GM19467 (cell line): ENCODE results near the gene NFKBIA.
"Not testable (repeated sequence)": the region's sequence is repeated elsewhere in the genome, so short reads cannot be mapped to it uniquely, and the experiment has no call there.

ENCODE experiments used
- ATAC-seq: cut with Tn5 transposase; IDR thresholded peaks from one replicate; pipeline ENCODE4 v1.9.1; 2021; ENCODE audit warnings: mild to moderate bottlenecking, moderate library complexity; ENCODE audit not compliant: unreplicated experiment

The NFKBIA gene

DNA sequence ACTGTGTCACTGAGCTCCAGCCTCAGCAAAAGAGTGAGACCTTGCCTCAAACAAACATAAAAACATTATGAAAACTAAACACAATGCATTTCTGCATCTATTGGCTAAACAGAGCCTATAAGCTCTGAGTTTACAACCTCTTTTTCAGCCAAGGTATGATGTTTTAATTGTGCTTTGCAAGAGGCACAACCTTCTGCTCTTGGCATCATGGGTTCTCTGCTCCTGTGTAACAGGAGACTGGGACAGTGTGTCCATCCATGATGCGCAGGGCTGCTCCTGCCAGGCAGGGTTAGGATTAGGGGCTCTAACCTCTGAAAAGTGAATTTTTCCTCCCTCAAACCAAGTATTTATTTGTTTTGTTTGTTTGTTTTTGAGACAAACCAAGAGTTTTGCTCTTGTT, 5.0 kb upstream of the NFKBIA start:
- ATAC-seq, result no peak

GRCh38 chr14:35408026-35408425, 3.5 kb upstream of the NFKBIA start:
- ATAC-seq, result no peak

DNA sequence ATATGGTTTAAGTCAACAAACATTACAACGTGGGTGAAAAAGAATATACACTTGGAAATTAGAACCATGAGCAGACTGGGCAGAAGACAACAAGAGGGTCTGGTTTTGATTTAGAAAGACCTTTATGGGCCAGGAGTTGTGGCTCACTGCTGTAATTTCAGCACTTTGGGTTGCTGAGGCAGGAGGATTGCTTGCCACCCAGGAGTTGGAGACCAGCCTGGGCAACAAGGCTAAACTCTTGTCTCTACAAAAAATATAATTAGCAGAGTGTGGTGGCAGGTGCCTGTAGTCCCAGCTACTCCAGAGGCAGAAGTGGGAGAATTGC, 2.7 kb upstream of the NFKBIA start:
- no peak for ATAC-seq

GRCh38 chr14:35406506-35407305, 2.2 kb upstream of the NFKBIA start:
- ATAC-seq, result no peak

- ATAC-seq, result no peak
These were observed 1.5 kb upstream of the NFKBIA start for GRCh38 chr14:35406090-35406489.

DNA sequence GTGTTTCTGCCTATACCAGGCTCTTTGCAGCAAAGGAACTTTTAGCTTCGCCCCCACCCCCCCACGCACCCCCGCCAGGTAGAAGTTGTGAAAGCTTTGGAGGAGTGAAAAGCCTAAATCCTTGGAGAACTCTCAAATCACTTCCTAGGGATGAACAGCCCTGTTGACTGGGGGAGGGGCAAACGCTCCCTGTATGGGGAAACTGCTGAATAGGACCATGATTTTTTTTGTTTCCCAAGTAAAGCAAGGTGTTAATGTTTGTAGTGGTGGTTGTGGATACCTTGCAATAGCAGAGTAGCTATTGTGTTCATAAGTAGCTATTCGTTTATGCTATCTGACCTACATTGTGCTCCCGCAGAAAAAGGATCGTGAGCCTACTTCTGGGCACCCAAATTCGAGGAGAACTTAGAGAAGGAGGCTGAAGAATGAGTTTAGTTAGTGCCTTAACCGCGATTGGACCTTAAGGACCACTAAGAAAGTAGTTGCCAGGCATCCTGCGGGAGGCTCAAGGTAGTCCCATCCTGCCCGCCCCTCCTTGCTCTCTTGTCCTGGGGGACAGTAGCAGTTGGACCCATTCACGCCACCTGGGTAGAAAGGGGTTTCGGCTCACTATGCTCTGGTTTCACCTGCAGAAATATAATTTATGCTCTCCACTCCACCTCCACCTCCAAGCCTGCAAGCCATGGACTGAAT, 901 bp upstream of the NFKBIA start:
- ATAC-seq, result no peak

DNA sequence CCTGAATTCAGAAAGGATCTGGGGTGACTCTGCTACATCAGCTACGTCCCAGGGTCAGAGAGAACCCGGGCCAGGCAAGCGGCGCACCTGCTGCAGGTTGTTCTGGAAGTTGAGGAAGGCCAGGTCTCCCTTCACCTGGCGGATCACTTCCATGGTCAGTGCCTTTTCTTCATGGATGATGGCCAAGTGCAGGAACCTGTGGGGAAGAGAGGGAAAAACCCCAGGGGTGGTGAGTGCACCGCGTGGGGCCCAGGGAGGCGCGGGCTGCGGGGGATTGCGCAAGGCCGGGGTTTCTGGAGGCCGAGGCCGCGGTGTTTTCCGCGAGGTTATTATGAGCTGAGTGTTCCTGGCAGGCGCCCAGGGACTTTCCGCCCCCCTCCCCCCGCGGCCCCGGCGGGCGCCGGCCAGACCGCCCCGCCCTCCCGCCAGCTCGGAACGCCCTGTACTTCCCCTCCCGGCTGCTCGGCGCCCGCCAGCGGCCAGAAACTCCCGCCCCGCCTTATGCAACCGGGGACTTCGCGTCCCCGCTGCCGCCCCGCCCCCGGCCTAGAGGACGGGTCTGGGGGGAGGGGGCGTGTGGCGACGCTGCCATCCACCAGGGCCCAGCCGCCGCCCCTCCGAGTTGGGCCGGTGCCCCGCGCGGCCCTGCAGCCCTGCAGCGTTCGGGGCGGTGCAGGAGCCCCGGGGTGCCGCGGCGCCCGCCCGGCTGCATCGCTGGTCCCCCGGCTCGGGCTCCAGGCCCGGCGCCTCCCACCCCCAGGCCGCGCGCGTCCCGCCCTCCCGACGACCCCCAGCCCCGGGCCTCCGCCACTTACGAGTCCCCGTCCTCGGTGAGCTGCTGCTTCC, 723 bp downstream of the NFKBIA start:
- ATAC-seq, result peak; percentile 41

DNA sequence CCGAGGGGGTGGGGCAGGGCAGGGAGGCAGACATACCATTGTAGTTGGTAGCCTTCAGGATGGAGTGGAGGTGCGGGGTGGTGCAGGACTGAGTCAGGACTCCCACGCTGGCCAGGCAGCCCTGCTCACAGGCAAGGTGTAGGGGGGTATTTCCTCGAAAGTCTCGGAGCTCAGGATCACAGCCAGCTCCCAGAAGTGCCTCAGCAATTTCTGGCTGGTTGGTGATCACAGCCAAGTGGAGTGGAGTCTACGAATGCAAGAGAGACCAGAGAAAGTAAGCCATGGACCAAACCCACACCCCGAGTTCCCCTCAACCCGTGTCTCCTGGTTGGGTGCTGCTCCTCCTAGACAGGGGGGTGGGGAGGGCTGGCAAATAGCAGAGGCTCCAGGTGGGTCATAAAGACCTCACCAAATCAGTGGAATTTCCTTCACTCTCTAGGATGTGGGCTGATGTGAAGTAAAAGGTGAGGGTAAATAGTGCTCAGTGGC, 1.4 kb downstream of the NFKBIA start:
- ATAC-seq, result no peak

DNA sequence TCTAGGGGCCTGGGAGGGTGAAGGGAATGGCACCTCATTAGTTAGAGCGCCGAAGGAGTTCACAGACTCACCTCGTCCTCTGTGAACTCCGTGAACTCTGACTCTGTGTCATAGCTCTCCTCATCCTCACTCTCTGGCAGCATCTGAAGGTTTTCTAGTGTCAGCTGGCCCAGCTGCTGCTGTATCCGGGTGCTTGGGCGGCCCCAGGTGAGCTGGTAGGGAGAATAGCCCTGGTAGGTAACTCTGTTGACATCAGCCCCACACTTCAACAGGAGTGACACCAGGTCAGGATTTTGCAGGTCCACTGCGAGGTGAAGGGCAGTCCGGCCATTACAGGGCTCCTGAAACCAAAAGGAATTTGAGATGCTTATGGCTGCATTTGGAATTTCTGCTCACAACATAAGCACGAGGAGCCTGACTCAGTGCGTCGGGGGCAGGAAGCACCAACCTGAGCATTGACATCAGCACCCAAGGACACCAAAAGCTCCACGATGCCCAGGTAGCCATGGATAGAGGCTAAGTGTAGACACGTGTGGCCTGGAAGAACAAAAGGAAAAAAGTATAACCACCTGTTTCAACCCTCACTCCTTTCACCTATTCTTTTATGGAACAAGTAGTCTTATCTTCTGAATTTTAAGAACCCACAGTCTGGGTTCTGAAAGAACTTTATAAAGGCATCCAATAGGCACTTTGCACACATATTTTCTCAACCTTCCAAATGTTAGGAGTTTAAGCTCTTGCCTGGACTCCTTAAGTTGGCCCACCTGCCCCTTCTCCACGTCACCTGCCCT, 2.0 kb downstream of the NFKBIA start:
- no peak for ATAC-seq

GRCh38 chr14:35401422-35402265, 2.9 kb downstream of the NFKBIA start:
- ATAC-seq, result no peak

- ATAC-seq, result no peak
These were observed 3.7 kb downstream of the NFKBIA start for GRCh38 chr14:35400648-35401421.

DNA sequence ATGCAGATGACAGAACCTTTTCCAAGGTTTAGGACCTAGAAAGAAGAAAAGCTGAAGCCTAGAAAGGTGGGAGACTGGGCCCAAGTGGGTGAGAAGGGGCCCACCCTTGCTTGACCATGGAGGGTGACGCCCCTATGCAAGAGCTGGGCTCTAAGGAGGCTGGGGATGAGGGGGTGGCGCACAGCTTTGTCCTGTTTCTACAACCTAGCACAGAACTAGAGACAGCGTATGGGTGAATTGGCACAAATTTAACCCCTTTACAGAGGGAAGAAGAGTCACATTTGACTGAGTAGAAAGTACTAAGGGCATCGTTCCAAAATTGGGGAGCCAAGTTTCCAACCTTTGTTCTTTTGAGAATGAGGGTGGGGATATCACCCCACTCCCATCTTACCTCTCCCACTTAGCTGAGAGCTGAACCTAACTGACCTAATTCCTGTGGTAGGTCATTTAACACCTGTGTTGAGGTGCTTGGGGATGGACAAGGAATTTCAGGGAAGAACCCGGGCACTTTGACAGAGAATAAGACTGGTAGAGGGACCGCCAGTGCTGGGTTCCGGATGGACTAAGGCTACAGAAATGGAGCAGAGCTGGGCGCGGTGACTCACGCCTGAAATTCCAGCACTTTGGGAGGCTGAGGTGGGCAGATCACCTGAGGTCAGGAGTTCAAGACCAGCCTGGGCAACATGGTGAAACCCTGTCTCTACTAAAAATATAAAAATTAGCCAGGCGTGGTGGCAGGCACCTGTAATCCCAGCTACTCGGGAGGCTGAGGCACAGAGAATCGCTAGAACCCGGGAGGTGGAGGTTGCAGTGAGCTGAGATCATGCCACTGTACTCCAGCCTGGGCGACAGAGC, 5.2 kb downstream of the NFKBIA start:
- ATAC-seq, result no peak

DNA sequence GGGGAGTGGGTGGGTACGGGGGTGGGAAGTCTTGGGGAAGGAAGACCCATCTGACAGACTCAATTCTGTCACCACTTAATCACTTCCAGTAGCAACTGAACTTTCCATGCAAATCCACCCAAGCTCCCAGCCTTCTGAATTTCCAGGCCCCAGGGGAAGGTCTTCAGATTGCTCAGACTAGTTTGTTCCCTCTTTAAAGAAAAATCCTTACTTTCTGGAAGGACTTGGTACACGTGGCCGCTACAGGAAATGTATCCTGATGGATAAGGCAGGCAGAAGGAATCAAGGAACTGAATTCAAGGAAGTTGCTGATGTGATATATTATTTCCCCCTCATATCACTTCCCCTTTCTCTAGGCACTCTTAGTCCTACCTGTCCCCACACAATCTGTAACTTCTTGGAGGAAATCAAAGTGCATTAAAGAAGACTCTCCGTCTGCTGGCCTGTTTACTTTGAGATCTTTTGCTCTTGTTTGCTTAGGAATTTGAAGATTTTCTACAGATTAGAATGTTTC, 6.4 kb downstream of the NFKBIA start:
- ATAC-seq, result no peak

DNA sequence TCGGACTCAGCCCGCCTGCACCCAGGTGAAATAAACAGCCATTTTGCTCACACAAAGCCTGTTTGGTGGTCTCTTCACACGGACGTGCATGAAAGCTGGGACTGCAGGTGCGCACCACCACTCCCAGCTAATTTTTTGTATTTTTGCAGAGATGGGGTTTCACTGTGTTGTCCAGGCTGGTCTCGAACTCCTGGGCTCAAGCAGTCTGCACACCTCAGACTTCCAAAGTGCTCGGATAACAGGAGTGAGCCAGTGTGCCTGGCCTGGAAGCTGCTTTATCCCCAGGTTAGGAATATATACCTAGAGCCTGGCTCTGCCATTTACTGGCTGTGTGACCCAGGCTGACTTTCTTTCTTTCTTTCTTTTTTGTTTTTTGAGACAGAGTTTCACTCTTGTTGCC, 7.9 kb downstream of the NFKBIA start:
- ATAC-seq, result not testable (repeated sequence)

DNA sequence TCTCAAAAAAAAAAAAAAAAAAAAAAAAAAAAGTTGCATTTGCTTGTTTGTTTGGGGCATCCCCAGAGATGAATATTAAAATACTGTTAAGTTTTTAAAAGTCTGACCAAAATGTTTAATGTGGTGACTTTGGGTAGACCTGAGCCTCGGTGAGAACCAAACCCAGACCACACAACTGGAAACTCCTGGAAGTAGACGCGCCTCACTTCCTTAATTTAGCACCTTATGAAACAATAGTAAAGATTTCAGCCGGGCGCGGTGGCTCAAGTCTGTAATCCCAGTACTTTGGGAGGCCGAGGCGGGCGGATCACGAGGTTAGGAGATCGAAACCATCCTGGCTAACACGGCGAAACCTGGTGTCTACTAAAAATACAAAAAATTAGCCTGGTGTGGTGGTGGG, 9.3 kb downstream of the NFKBIA start:
- ATAC-seq, result no peak

GRCh38 chr14:35394326-35395013, 10.1 kb downstream of the NFKBIA start:
- ATAC-seq, result no peak

DNA sequence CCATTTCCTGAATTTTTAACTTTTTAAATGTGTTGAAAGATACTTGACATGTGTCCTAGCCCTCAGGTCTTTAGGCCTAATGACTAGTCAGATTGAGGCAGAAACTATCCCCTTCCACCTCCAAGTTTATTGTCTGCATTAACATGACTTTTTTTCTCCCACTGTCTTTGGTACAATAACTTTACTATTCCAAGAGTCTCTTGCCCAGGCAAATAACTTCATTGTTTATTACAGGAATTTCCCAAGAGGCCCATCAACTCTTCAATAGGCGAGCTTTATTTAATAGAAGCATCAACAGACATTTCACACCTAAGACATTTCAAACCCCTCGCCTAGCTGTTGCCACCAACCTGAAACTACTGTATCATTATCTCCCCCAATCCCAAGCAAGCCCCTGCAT, 10.7 kb downstream of the NFKBIA start:
- no peak for ATAC-seq
